Globus pallidus (tissue), 1 donor: ENCODE results near the gene LCORL.
"Not testable (repeated sequence)": the region's sequence is repeated elsewhere in the genome, so short reads cannot be mapped to it uniquely, and the experiment has no call there.

ENCODE experiments used
- DNase-seq: peaks from one replicate; pipeline ENCODE4 v3.0.0-alpha.2; 2015; ENCODE audit warnings: low spot score

Gene LCORL

GRCh38 chr4:17851959-17852358, 169.6 kb downstream of the LCORL start:
- DNase-seq = no peak

GRCh38 chr4:17850295-17850694, 171.3 kb downstream of the LCORL start:
- DNase-seq = not testable (repeated sequence)

GRCh38 chr4:17846266-17846665, 175.3 kb downstream of the LCORL start:
- no peak for DNase-seq

GRCh38 chr4:17823871-17824669, 197.5 kb downstream of the LCORL start:
- no peak for DNase-seq

GRCh38 chr4:17817027-17817426, 204.5 kb downstream of the LCORL start:
- DNase-seq = peak; percentile 60

GRCh38 chr4:17816142-17816541, 205.4 kb downstream of the LCORL start:
- DNase-seq = no peak

- DNase-seq = no peak
Measured at GRCh38 chr4:17814140-17814539, 207.4 kb downstream of the LCORL start.

GRCh38 chr4:17812801-17813200, 208.8 kb downstream of the LCORL start:
- DNase-seq = no peak

GRCh38 chr4:17812125-17812524, 209.4 kb downstream of the LCORL start:
- no peak for DNase-seq

- DNase-seq = no peak
Measured at GRCh38 chr4:17811078-17811603, 210.4 kb downstream of the LCORL start.

GRCh38 chr4:17810260-17811077, 211.1 kb downstream of the LCORL start, which contains the start of the genes DCAF16 and NCAPG:
Gene DCAF16 (minus strand): TSS chr4:17810757. CDS start chr4:17804141, 6,616 bp downstream.
Gene NCAPG (plus strand): TSS chr4:17810979. CDS start chr4:17811078, 99 bp downstream.
- DNase-seq = peak; percentile 99

- no peak for DNase-seq
Measured at GRCh38 chr4:17809667-17810066, 211.9 kb downstream of the LCORL start.

- DNase-seq = no peak
Measured at GRCh38 chr4:17807446-17807845, 214.1 kb downstream of the LCORL start.

GRCh38 chr4:17805580-17806155, 215.9 kb downstream of the LCORL start:
- DNase-seq = no peak

GRCh38 chr4:17797808-17798207, 223.7 kb downstream of the LCORL start:
- no peak for DNase-seq

GRCh38 chr4:17794730-17795129, 226.8 kb downstream of the LCORL start:
- DNase-seq = no peak
